DOHH2 (cell line): Measurements from ENCODE around the gene NAT8L.

ENCODE experiments used
- H3F3A ChIP-seq: fragments of 200-600 bp; sonication (generic), shearing (Covaris generic); 2 replicates; pipeline ENCODE4 v1.6.0; 2016; ENCODE audit warnings: antibody characterized with exemption, mild to moderate bottlenecking; ENCODE audit not compliant: control insufficient read depth, insufficient read depth
- H3K27ac ChIP-seq: fragments of 200-600 bp; sonication (generic); 2 replicates; pipeline ENCODE4 v1.5.1; 2014; ENCODE audit warnings: low read depth, mild to moderate bottlenecking, low read length, moderate library complexity
- H3K27me3 ChIP-seq: fragments of 200-600 bp; sonication (generic); 2 replicates; pipeline ENCODE4 v1.6.1; 2014; ENCODE audit warnings: mild to moderate bottlenecking, low read length, mixed read lengths; ENCODE audit not compliant: control insufficient read depth
- H3K36me3 ChIP-seq: fragments of 200-600 bp; sonication (generic); 2 replicates; pipeline ENCODE4 v1.6.1; 2014; ENCODE audit warnings: mild to moderate bottlenecking, low read length, moderate library complexity, mixed read lengths; ENCODE audit not compliant: control insufficient read depth
- H3K4me1 ChIP-seq: fragments of 200-600 bp; sonication (generic); 2 replicates; pipeline ENCODE4 v1.6.1; 2014; ENCODE audit warnings: mild to moderate bottlenecking, low read length, mixed read lengths; ENCODE audit not compliant: control insufficient read depth
- H3K4me2 ChIP-seq: fragments of 200-600 bp; sonication (generic); 2 replicates; pipeline ENCODE4 v1.6.0; 2014; ENCODE audit warnings: mild to moderate bottlenecking, low read length, moderate library complexity
- H3K4me3 ChIP-seq: fragments of 200-600 bp; sonication (generic); 2 replicates; pipeline ENCODE4 v1.5.1; 2014; ENCODE audit warnings: mild to moderate bottlenecking, low read length, mixed read lengths
- H3K79me2 ChIP-seq: fragments of 200-600 bp; sonication (generic); 2 replicates; pipeline ENCODE4 v1.6.1; 2014; ENCODE audit warnings: mild to moderate bottlenecking, low read length, mixed read lengths; ENCODE audit not compliant: control insufficient read depth
- H3K9me2 ChIP-seq: fragments of 200-600 bp; sonication (generic); replicated peaks from 2 replicates; pipeline ENCODE4 v1.6.1; 2014; ENCODE audit warnings: mild to moderate bottlenecking, low read length, mixed read lengths; ENCODE audit not compliant: control insufficient read depth
- H3K9me3 ChIP-seq: fragments of 200-600 bp; sonication (generic); 2 replicates; pipeline ENCODE4 v1.6.1; 2014; ENCODE audit warnings: antibody characterized with exemption, low read length, mixed read lengths; ENCODE audit not compliant: control insufficient read depth, insufficient read depth
- H4K20me1 ChIP-seq: fragments of 200-600 bp; sonication (generic); 2 replicates; pipeline ENCODE4 v1.6.0; 2014; ENCODE audit warnings: low read depth, mild to moderate bottlenecking, antibody characterized with exemption, low read length, moderate library complexity; ENCODE audit not compliant: control insufficient read depth, insufficient read depth
- EZH2phosphoT487 ChIP-seq: fragments of 200-600 bp; sonication (generic); IDR thresholded peaks from 2 replicates; pipeline ENCODE4 v1.6.1; 2017; ENCODE audit warnings: borderline replicate concordance, mild to moderate bottlenecking, antibody characterized with exemption, low read length, moderate library complexity, mixed read lengths
- TF ChIP-seq, protein P1 (sequence below): fragments of 200-600 bp; sonication (generic); IDR thresholded peaks from one replicate; pipeline ENCODE4 v1.5.1; 2014; ENCODE audit warnings: antibody characterized with exemption, mild to moderate bottlenecking, low read depth, low read length; ENCODE audit not compliant: poor library complexity, severe bottlenecking

NAT8L gene

DNA sequence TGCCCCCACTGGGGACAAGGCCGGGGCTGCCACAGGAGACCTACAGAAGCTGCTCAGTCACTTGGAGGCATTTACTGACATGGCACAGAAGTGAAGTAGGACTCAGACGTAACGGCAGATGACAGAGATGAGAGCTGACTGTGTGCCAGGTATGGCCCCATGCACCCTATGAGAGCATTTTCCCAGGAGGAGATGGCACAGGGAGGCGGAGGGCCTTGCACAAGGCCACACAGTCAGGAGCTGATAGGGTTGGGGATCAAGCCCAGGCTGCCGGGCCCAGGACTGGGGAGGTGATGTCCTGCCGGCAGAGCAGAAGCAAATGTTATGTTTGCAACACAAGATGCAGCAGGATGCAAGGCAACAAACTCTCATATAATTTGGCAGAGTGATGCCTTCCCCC is 34.1 kb downstream of the NAT8L start:
- Histone ChIP-seq H3F3A (no peaks in the 10 kb centered on the region), H3K36me3 (no peaks in the 10 kb centered on the region), H3K79me2 (no peaks in the 10 kb centered on the region), H3K27ac (no peak overlapping the region), H3K27me3 (peaks cover 14% of the 10 kb centered on the region), H4K20me1 (no peaks in the 10 kb centered on the region), H3K4me1 (no peaks in the 10 kb centered on the region), H3K4me2 (no peak overlapping the region), H3K9me2 (no peaks in the 10 kb centered on the region), H3K9me3 (no peaks in the 10 kb centered on the region), H3K4me3 (no peak overlapping the region)
- TF ChIP-seq, protein P1, sequence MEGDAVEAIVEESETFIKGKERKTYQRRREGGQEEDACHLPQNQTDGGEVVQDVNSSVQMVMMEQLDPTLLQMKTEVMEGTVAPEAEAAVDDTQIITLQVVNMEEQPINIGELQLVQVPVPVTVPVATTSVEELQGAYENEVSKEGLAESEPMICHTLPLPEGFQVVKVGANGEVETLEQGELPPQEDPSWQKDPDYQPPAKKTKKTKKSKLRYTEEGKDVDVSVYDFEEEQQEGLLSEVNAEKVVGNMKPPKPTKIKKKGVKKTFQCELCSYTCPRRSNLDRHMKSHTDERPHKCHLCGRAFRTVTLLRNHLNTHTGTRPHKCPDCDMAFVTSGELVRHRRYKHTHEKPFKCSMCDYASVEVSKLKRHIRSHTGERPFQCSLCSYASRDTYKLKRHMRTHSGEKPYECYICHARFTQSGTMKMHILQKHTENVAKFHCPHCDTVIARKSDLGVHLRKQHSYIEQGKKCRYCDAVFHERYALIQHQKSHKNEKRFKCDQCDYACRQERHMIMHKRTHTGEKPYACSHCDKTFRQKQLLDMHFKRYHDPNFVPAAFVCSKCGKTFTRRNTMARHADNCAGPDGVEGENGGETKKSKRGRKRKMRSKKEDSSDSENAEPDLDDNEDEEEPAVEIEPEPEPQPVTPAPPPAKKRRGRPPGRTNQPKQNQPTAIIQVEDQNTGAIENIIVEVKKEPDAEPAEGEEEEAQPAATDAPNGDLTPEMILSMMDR, result no peak
- no peak for TF ChIP-seq EZH2phosphoT487

DNA sequence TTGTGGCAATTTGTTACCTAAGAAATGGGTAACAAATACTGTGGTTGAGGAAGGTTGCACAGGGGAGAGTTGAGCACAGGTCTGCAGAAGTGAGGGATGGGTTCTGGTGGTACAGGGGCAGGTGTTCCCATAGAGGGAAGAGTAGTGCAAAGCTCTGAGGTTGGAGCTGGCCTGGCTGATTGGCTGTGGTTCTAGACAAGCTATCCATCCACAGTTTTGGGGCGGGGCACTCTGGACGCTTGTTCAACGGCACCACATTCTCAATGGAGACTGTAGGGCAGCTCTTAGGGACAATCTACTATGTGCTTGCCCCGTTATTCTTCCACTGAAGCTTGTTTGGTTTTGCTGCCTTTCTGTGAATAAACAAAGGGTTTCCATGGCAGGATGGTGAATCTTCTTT is 35.4 kb downstream of the NAT8L start:
- Histone ChIP-seq H3K9me3 (no peaks in the 10 kb centered on the region), H3K36me3 (no peaks in the 10 kb centered on the region), H3K79me2 (no peaks in the 10 kb centered on the region), H4K20me1 (no peaks in the 10 kb centered on the region), H3K9me2 (no peaks in the 10 kb centered on the region), H3F3A (no peaks in the 10 kb centered on the region), H3K27ac (no peak overlapping the region), H3K27me3 (peaks cover 9% of the 10 kb centered on the region), H3K4me1 (no peaks in the 10 kb centered on the region), H3K4me3 (no peak overlapping the region), H3K4me2 (no peak overlapping the region)
- TF ChIP-seq EZH2phosphoT487, result no peak
- TF ChIP-seq, protein P1, result no peak

DNA sequence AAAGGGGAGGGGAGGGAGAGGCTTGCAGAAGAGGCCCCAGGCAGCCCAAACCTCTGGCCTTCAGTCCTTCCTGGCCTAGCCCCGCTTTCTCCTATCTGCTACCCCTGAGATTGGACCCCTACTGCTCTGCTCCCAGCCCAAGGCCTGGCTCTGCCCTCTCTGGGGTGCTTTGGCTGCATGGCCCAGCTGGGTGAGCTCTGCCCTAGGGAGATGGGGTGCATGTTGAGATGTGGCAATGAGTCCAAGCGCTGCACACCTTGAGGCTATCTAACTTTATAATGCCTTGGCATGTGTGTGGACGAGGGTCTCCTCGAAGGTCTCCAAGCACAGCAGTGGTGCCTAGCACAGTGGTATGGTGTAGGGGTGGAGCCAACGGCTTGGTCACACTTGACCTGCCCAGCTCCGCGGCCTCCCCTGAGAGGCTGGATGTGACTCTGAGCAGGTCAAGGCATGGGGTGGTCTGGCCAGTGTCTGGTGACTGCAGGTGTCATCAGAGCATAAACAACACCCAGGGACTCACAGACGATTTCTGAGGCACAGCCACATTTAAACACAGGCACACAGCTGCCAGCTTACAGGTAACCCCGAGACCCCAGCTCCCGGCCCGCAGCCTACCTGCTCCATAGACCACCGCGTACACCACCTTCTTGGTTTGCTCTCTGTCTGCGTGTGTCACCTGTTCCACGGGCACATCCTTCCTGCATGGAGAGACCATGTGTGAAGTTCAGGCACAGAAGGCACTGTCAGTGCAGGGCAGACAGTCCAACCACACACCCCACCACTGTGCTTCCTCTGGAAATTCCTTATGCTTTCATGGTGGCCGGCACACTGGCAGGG is 36.3 kb downstream of the NAT8L start:
- Histone ChIP-seq H3K79me2 (no peaks in the 10 kb centered on the region), H3F3A (no peaks in the 10 kb centered on the region), H3K27ac (no peak overlapping the region), H3K4me1 (no peaks in the 10 kb centered on the region), H3K27me3 (peaks cover under 1% of the 10 kb centered on the region; the same call in 1 of the 2 replicates), H3K4me3 (no peak overlapping the region), H3K4me2 (no peak overlapping the region), H3K36me3 (no peaks in the 10 kb centered on the region), H3K9me2 (no peaks in the 10 kb centered on the region), H3K9me3 (no peaks in the 10 kb centered on the region), H4K20me1 (no peaks in the 10 kb centered on the region)
- TF ChIP-seq EZH2phosphoT487, result no peak
- TF ChIP-seq, protein P1, result no peak
